ENCODE results near the gene SIGLECL1. TPM values are rescaled to one million over a fixed set of nuclear protein-coding genes. Genes with fewer than 3 reads are reported as not detected.

Gene SIGLECL1
- total and polyA plus RNA-seq, 8 donors = not detected

DNA sequence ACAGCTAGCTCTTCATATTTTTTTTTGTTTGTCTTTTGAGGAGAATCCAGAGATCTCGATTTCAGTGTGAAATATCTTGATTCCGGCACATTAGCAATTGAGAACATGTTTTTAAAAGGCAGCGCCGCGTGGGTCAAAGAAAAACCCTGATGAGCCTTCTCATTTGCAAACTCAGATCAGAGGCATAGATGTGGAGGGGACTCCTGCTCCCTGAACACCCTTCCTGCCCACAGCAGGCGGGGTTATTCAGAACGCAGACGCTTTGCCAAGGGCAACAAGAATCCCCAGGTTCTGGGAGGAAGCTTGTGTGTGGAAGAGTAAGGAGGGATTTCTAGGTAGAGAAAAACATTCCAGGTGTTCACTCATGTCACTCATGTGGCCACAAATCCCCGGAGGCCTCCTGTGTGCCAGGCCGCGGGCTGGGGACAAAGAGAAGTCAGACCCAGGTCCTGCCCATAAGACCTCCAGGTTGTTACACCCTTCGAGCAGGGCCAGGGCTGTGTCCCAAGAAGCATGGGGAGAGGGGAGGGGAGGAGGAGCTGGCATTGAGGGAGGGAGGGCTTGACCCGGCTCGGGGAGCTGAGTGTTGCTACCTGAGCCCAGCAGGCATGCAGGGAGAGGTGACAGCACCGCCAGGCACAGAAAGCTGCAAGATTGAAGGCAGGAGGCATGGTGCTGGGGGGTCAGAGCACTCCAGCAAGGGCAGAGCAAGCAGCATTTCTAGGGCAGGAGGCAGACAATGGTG, 44.7 kb downstream of the SIGLECL1 start:
- Histone ChIP-seq H3K9me3 (no peaks in the 10 kb centered on the region), H3K36me3 (no peaks in the 10 kb centered on the region), H3K4me1 (no peaks in the 10 kb centered on the region), H3K27me3 (peaks cover 0 to 59% of the 10 kb centered on the region in 2 donors), H3K4me3 (no peak overlapping the region), H3K27ac (no peak overlapping the region)
- ATAC-seq (no peak), DNase-seq (peak in 1 of 4 donors; percentile 63)
- intact Hi-C loops (cut with DNase I) = no loop called here
- TF ChIP-seq CTCF (IDR thresholded peaks at IDR 0.05) = no peak

- peaks cover 0 to 59% of the 10 kb centered on the region in 2 donors for H3K27me3 ChIP-seq
Observed at GRCh38 chr19:51296336-51297093, 45.6 kb downstream of the SIGLECL1 start.

DNA sequence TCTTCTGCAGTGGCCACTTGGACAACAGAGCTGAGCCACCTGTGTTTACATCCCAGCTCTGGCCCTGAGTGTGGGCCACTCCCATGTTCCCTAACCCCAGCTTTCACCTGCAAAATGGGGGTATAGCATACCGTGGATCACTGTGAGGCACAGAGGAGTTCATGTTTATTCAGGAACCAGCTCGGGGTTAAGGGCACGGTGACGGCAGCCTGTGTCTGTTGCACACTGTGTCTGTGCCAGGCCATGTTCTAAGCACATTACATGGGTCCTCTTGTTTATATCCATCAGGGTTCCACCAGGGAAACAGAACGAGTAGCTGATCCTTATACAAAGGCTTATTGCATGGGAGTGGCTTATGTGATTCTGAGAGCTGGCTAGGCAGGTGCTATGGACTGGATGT, 46.5 kb downstream of the SIGLECL1 start:
- DNase-seq = no peak
- Histone ChIP-seq H3K27me3 (peaks cover 0 to 63% of the 10 kb centered on the region in 2 donors), H3K9me3 (peaks cover 0 to 4% of the 10 kb centered on the region in 2 donors), H3K4me3 (no peak overlapping the region), H3K27ac (no peak overlapping the region), H3K36me3 (no peaks in the 10 kb centered on the region), H3K4me1 (no peaks in the 10 kb centered on the region)
- TF ChIP-seq CTCF (IDR thresholded peaks at IDR 0.05) = no peak
- intact Hi-C loops (cut with DNase I) = no loop called here
- ATAC-seq = no peak

More at GRCh38 chr19:51296336-51297093, 45.6 kb downstream of the SIGLECL1 start:
- ATAC-seq (no peak), DNase-seq (no peak)
- H3K36me3 ChIP-seq = no peaks in the 10 kb centered on the region
- H3K27ac ChIP-seq = no peak overlapping the region
- H3K4me3 ChIP-seq = no peak overlapping the region
- intact Hi-C loops (cut with DNase I) = no loop called here
- no peaks in the 10 kb centered on the region for H3K9me3 ChIP-seq
- no peak for TF ChIP-seq CTCF (IDR thresholded peaks at IDR 0.05)
- no peaks in the 10 kb centered on the region for H3K4me1 ChIP-seq

- no peak for ATAC-seq
- Histone ChIP-seq H3K27ac (no peak overlapping the region), H3K9me3 (peaks cover 0 to 30% of the 10 kb centered on the region in 2 donors), H3K36me3 (no peaks in the 10 kb centered on the region), H3K27me3 (peaks cover 0 to 40% of the 10 kb centered on the region in 2 donors), H3K4me1 (no peaks in the 10 kb centered on the region), H3K4me3 (no peak overlapping the region)
- no peak for DNase-seq
- no peak for TF ChIP-seq CTCF (IDR thresholded peaks at IDR 0.05)
- intact Hi-C loops (cut with DNase I) = no loop called here
Observed at GRCh38 chr19:51301266-51301665, 50.4 kb downstream of the SIGLECL1 start.

GRCh38 chr19:51305479-51305878, 54.6 kb downstream of the SIGLECL1 start:
- H3K9me3 ChIP-seq = peaks cover 0 to 53% of the 10 kb centered on the region in 2 donors
- no peaks in the 10 kb centered on the region for H3K36me3 ChIP-seq
- H3K4me3 ChIP-seq = no peak overlapping the region
- H3K4me1 ChIP-seq = no peaks in the 10 kb centered on the region
- no peak for DNase-seq
- no peak for ATAC-seq
- peaks cover 0 to 48% of the 10 kb centered on the region in 2 donors for H3K27me3 ChIP-seq
- no peak overlapping the region for H3K27ac ChIP-seq
- TF ChIP-seq CTCF (IDR thresholded peaks at IDR 0.05) = no peak
- intact Hi-C loops (cut with DNase I) = no loop called here
